NB4 (cell line): ENCODE measurements around the gene EPHA1.

Experiments used
- CTCF ChIP-seq: IDR thresholded peaks from one replicate; pipeline ENCODE4 v1.5.1; 2012; ENCODE audit warnings: low read depth, low read length
- MAX ChIP-seq: IDR thresholded peaks from 2 replicates; pipeline ENCODE4 v1.6.1; 2011; ENCODE audit warnings: low read depth, low read length
- POLR2A ChIP-seq: IDR thresholded peaks from 2 replicates; pipeline ENCODE4 v1.6.1; 2011; ENCODE audit warnings: mild to moderate bottlenecking; ENCODE audit not compliant: insufficient read length; ENCODE audit errors: extremely low read depth

GRCh38 chr7:143451746-143452145 is 43.1 kb upstream of the EPHA1 start:
- TF ChIP-seq CTCF, result no peak
- TF ChIP-seq POLR2A, result no peak
- no peak for TF ChIP-seq MAX
